Measurements from ENCODE around the gene BOD1L2.

BOD1L2 gene

DNA sequence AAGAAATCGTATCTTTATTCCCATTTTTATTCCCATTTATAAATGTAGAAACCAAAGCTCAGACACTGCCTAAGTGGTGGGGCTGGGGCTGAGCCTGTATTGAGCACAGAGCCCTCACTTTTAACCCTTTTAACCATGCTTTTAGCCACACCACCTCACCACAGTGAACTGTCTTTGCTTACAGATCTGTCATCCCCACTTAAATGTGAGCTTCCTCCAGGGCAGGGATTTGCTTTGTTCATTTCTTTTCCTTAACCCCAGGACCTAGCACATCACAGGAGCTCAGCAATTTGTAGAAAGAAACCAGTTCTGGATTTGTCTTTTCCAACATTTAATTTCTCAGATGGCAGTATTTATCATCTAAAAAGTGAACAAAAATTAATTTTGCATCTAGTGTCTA lies 2.2 kb downstream of the BOD1L2 start:
- CTCF ChIA-PET: interaction anchor here (0.7 to 1.1 kb wide), 3 partner anchors 10 to 23 kb away, joined by 3 read pairs; no protein-coding TSS in a partner anchor
- DNase-seq (ENCODE audit: extremely low spot score): no peak
- TF ChIP-seq, protein P1, sequence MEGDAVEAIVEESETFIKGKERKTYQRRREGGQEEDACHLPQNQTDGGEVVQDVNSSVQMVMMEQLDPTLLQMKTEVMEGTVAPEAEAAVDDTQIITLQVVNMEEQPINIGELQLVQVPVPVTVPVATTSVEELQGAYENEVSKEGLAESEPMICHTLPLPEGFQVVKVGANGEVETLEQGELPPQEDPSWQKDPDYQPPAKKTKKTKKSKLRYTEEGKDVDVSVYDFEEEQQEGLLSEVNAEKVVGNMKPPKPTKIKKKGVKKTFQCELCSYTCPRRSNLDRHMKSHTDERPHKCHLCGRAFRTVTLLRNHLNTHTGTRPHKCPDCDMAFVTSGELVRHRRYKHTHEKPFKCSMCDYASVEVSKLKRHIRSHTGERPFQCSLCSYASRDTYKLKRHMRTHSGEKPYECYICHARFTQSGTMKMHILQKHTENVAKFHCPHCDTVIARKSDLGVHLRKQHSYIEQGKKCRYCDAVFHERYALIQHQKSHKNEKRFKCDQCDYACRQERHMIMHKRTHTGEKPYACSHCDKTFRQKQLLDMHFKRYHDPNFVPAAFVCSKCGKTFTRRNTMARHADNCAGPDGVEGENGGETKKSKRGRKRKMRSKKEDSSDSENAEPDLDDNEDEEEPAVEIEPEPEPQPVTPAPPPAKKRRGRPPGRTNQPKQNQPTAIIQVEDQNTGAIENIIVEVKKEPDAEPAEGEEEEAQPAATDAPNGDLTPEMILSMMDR (IDR thresholded peaks at IDR 0.05; ENCODE audit: control extremely low read depth, extremely low read depth, low read depth, missing control alignments): no peak
- POLR2A ChIA-PET: no interaction called here

DNA sequence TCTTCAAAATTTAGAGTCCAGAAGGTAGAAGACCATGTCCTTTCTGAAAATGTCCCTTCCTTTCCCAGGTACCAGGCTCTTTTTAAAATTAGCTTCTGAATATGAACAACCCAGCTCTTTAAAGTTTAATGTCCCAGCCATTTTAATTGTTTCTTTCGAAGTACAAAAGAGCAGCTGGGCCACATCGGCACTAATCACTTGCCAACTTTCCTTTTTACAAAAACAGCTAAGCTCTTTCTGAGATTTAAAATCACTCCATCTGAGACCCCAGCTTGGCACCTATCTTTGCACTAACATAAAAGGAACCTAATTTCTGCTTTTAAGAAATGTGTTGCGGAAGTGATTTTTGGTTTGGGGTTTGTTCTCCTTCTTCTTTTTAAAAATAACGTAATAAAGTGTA lies 2.6 kb downstream of the BOD1L2 start:
- TF ChIP-seq, protein P1 (IDR thresholded peaks at IDR 0.05; ENCODE audit: control extremely low read depth, extremely low read depth, low read depth, missing control alignments): no peak
- CTCF ChIA-PET: interaction anchor here (0.7 to 1.1 kb wide), 3 partner anchors 9 to 22 kb away, joined by 3 read pairs; no protein-coding TSS in a partner anchor
- DNase-seq (ENCODE audit: extremely low spot score): no peak
- POLR2A ChIA-PET: no interaction called here

DNA sequence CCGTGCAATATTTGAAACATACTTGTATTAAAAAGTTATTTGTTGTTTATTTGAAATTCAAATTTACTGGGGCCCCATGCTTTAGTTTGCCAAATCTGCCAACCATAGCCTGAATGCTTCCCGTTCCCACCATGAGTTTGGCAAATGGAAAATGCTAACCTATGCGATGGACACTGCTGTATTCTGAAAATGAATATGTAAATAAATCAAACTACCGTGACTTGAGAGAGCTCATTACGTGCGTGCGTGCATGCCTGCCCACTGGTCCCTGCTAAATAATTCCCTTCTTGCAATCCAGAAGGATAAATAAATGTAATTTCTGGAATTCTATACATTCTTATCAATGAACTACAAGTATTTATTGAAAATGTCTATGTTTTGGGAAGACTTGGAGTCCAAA lies 3.2 kb downstream of the BOD1L2 start:
- ChIA-PET POLR2A (no interaction called here), CTCF (interaction anchor here (1.1 kb wide), 1 partner anchor 22 kb away, joined by 3 read pairs; no protein-coding TSS in a partner anchor)
- DNase-seq (ENCODE audit: extremely low spot score): no peak
- TF ChIP-seq, protein P1 (IDR thresholded peaks at IDR 0.05; ENCODE audit: control extremely low read depth, extremely low read depth, low read depth, missing control alignments): no peak

DNA sequence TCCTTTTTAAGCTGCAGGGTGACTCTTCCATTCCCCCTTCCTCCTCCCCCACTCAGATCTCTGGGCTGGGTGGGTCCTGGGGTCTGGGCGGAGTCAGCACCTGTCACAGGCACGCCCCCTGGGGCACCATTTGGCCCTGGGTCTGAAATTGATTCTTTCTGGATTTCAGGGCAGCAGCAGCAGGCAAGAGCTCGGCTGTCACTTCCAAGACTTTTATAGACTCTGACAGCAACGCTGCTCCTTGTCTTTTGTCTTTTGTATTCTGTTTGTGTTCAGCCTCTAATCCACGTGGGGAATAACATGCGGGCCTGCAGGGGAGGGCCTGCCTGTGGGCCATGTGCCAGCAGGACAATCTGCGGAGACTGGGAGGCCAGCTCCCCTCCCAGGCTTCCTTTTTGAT lies 3.9 kb downstream of the BOD1L2 start:
- TF ChIP-seq, protein P1 (IDR thresholded peaks at IDR 0.05; ENCODE audit: control extremely low read depth, extremely low read depth, low read depth, missing control alignments): no peak
- CTCF ChIA-PET: no interaction called here
- DNase-seq (ENCODE audit: extremely low spot score): no peak
- POLR2A ChIA-PET: no interaction called here

DNA sequence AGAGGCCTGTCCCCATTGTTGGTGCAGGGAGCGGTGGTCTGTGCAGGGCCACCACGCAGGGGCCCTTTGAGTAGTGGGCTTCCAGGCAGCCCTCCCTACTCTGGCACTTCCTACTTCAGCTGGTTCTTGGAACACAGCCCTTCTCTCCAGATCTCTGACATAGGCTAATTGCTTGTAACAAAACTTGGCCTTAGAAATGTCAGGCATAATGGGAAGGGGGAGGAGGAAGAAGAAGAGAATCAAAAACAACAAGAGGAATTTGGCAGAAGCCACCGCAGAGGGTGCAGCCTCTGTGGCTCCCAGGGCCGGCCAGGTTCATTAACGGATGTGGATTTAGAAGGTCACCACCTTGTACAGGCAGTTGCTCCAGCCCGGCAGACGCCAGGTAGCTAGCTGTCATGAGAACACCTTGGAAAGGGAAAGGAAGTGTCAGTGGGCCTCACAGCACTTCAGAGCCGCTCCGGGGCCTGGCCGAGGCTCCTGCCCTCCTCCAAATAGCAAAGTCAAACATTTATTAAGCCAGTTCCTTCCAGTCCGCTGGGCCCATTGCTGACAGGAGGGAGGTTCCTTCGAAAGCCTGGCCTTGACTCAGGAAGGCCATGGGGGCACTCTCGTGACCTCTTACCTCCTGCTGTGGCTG lies 7.4 kb downstream of the BOD1L2 start:
- CTCF ChIA-PET: interaction anchor here (1.9 kb wide), 1 partner anchor 11 kb away, joined by 4 read pairs; no protein-coding TSS in a partner anchor
- POLR2A ChIA-PET: no interaction called here
- TF ChIP-seq, protein P1 (IDR thresholded peaks at IDR 0.05; ENCODE audit: control extremely low read depth, extremely low read depth, low read depth, missing control alignments): no peak
- DNase-seq (ENCODE audit: extremely low spot score): no peak

DNA sequence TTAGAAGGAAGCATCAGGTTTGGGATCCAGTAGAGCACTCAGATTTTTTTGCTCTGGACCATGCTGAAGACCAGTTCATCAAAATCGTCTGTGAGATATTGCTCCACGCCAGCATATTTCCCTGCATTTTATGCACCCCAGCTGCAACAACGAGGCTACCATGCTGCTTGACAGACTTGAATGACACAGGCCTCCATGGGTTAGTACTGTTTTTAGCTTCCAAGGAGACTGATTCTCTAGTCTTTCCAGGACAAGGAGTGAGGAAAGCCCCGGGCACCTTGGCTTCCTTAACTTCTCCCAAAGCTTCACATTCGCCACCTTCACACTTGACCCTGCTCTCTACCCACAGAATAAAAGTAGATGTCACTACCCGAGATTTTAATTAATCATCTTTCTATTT lies 17.5 kb downstream of the BOD1L2 start:
- CTCF ChIA-PET: no interaction called here
- DNase-seq (ENCODE audit: extremely low spot score): no peak
- TF ChIP-seq, protein P1 (IDR thresholded peaks at IDR 0.05; ENCODE audit: control extremely low read depth, extremely low read depth, low read depth, missing control alignments): no peak
- POLR2A ChIA-PET: no interaction called here
